Mesothelial cell of epicardium (in vitro differentiated cells): ENCODE measurements around the gene DCTN3. TPM values are rescaled to one million over a fixed set of nuclear protein-coding genes. Genes with fewer than 3 reads are reported as not detected.

ENCODE experiments used
- DNase-seq, 2 experiments: peaks; one replicate each; pipeline ENCODE4 v3.0.0; 2021; ENCODE audit warnings: low spot score in 2 of 2; ENCODE audit not compliant: unreplicated experiment in 2 of 2
- H3K27ac Mint-ChIP-seq: 2 replicates; pipeline ENCODE4 v1.8.0; 2021; ENCODE audit warnings: mixed read lengths
- H3K27me3 Mint-ChIP-seq: 2 replicates; pipeline ENCODE4 v1.8.0; 2021; ENCODE audit warnings: low read depth, mixed read lengths
- H3K36me3 Mint-ChIP-seq: 2 replicates; pipeline ENCODE4 v1.8.0; 2021; ENCODE audit warnings: mixed read lengths
- H3K4me1 Mint-ChIP-seq: 2 replicates; pipeline ENCODE4 v1.8.0; 2021; ENCODE audit warnings: mixed read lengths
- H3K4me3 Mint-ChIP-seq: 2 replicates; pipeline ENCODE4 v1.8.0; 2021; ENCODE audit warnings: mild to moderate bottlenecking, moderate library complexity, mixed read lengths
- H3K9me3 Mint-ChIP-seq: 2 replicates; pipeline ENCODE4 v1.8.0; 2021; ENCODE audit warnings: mixed read lengths
- CTCF ChIP-seq: fragments of 200-600 bp; sonication (generic); IDR thresholded peaks from one replicate; pipeline ENCODE4 v1.5.0; 2021; ENCODE audit warnings: antibody characterized with exemption; ENCODE audit not compliant: unreplicated experiment
- total RNA-seq: library from RNA; stranded (reverse); gene quantifications from 3 replicates; pipeline ENCODE4 v1.2.1, GENCODE V29; 2021

DCTN3 gene
- total RNA-seq, 1 donor from 2014 or later, result 77.1 TPM

GRCh38 chr9:34630402-34631154 is 10.3 kb upstream of the DCTN3 start:
- Mint-ChIP-seq H3K4me3 (no peak overlapping the region), H3K27me3 (peaks cover 70% of the 10 kb centered on the region), H3K27ac (no peak overlapping the region), H3K9me3 (no peaks in the 10 kb centered on the region), H3K4me1 (peaks cover 12% of the 10 kb centered on the region), H3K36me3 (peaks cover 2% of the 10 kb centered on the region)
- no peak for TF ChIP-seq CTCF
- DNase-seq, result no peak

- DNase-seq, result no peak
- peaks cover 80% of the 10 kb centered on the region for H3K27me3 Mint-ChIP-seq
- peaks cover 11% of the 10 kb centered on the region for H3K4me1 Mint-ChIP-seq
- no peaks in the 10 kb centered on the region for H3K9me3 Mint-ChIP-seq
- H3K36me3 Mint-ChIP-seq, result no peaks in the 10 kb centered on the region
- no peak for TF ChIP-seq CTCF
- peak overlapping the region; percentile 62 for H3K4me3 Mint-ChIP-seq
- H3K27ac Mint-ChIP-seq, result no peak overlapping the region
These were observed 9.2 kb upstream of the DCTN3 start for GRCh38 chr9:34629491-34629808.

GRCh38 chr9:34628656-34629490 is 8.6 kb upstream of the DCTN3 start, which contains the start of gene ARID3C:
Gene ARID3C, minus strand, starts transcription at chr9:34629066. Its CDS starts 1,052 bp downstream, at chr9:34628014.
- TF ChIP-seq CTCF, result no peak
- Mint-ChIP-seq H3K4me3 (peak within 1 kb of the TSS; percentile 62), H3K4me1 (peaks cover 11% of the 10 kb centered on the region), H3K36me3 (no peaks in the 10 kb centered on the region), H3K27ac (no peak within 1 kb of the TSS), H3K9me3 (no peaks in the 10 kb centered on the region), H3K27me3 (peaks cover 85% of the 10 kb centered on the region)
- DNase-seq, result no peak

GRCh38 chr9:34627716-34628655 is 7.7 kb upstream of the DCTN3 start:
- Mint-ChIP-seq H3K9me3 (no peaks in the 10 kb centered on the region), H3K4me3 (peak overlapping the region; percentile 57), H3K4me1 (peaks cover 11% of the 10 kb centered on the region), H3K27me3 (peaks cover 91% of the 10 kb centered on the region), H3K27ac (no peak overlapping the region), H3K36me3 (no peaks in the 10 kb centered on the region)
- DNase-seq, result no peak
- no peak for TF ChIP-seq CTCF

- DNase-seq, result no peak
- no peak for TF ChIP-seq CTCF
- Mint-ChIP-seq H3K4me1 (peaks cover 13% of the 10 kb centered on the region), H3K36me3 (no peaks in the 10 kb centered on the region), H3K27me3 (peaks cover 80% of the 10 kb centered on the region), H3K9me3 (no peaks in the 10 kb centered on the region), H3K27ac (no peak overlapping the region), H3K4me3 (no peak overlapping the region)
These were observed 4.8 kb upstream of the DCTN3 start for GRCh38 chr9:34625186-34625486.
